Neural cell (in vitro differentiated cells): ENCODE results near the gene CDHR2. TPM values are rescaled to one million over a fixed set of nuclear protein-coding genes. Genes with fewer than 3 reads are reported as not detected.

Source experiments
- H2AFZ ChIP-seq: fragments of 200-600, 300-800 bp; sonication (generic), shearing (Covaris generic); 2 replicates; pipeline ENCODE4 v1.6.0; 2014; ENCODE audit warnings: low read depth, mild to moderate bottlenecking, antibody characterized with exemption, low read length, moderate library complexity
- H3F3A ChIP-seq: fragments of 200-600 bp; shearing (Covaris generic); 2 replicates; pipeline ENCODE4 v1.6.1; 2016; ENCODE audit warnings: mild to moderate bottlenecking, moderate library complexity, mixed read lengths, antibody characterized with exemption, low read length; ENCODE audit not compliant: insufficient read depth, poor library complexity, severe bottlenecking
- H3K27ac ChIP-seq: fragments of 200-600, 300-800 bp; sonication (generic), shearing (Covaris generic); 2 replicates; pipeline ENCODE4 v1.5.1; 2014; ENCODE audit warnings: mild to moderate bottlenecking, low read length, moderate library complexity
- H3K27me3 ChIP-seq: fragments of 300-800, 200-600 bp; sonication (generic), shearing (Covaris generic); 2 replicates; pipeline ENCODE4 v1.6.0; 2014; ENCODE audit warnings: mild to moderate bottlenecking, low read depth, low read length, moderate library complexity; ENCODE audit not compliant: insufficient read depth
- H3K36me3 ChIP-seq: fragments of 300-800, 200-600 bp; sonication (generic), shearing (Covaris generic); 2 replicates; pipeline ENCODE4 v1.5.1; 2014; ENCODE audit warnings: mild to moderate bottlenecking, antibody characterized with exemption, low read length, moderate library complexity; ENCODE audit not compliant: insufficient read depth
- H3K4me2 ChIP-seq: fragments of 300-800, 200-600 bp; sonication (generic), shearing (Covaris generic); 2 replicates; pipeline ENCODE4 v1.6.0; 2014; ENCODE audit warnings: mild to moderate bottlenecking, low read length
- H3K4me3 ChIP-seq: fragments of 300-800, 200-600 bp; sonication (generic), shearing (Covaris generic); 2 replicates; pipeline ENCODE4 v1.5.1; 2014; ENCODE audit warnings: mild to moderate bottlenecking, low read length, moderate library complexity
- H3K79me2 ChIP-seq: fragments of 200-600 bp; shearing (Covaris generic); replicated peaks from 2 replicates; pipeline ENCODE4 v1.6.0; 2014; ENCODE audit warnings: mild to moderate bottlenecking, low read length, moderate library complexity; ENCODE audit not compliant: insufficient read depth
- H3K9ac ChIP-seq: fragments of 300-800, 200-600 bp; sonication (generic), shearing (Covaris generic); 2 replicates; pipeline ENCODE4 v1.6.1; 2016; ENCODE audit warnings: mild to moderate bottlenecking, low read length, mixed read lengths
- H3K9me2 ChIP-seq: fragments of 200-600 bp; shearing (Covaris generic); 2 replicates; pipeline ENCODE4 v1.6.1; 2016; ENCODE audit warnings: mild to moderate bottlenecking, low read length, mixed read lengths; ENCODE audit not compliant: insufficient read depth
- H3K9me3 ChIP-seq: fragments of 200-600, 300-800 bp; sonication (generic), shearing (Covaris generic); 2 replicates; pipeline ENCODE4 v1.6.1; 2016; ENCODE audit warnings: mild to moderate bottlenecking, mixed run types, low read length, moderate library complexity, mixed read lengths
- H4K20me1 ChIP-seq: fragments of 200-600 bp; shearing (Covaris generic); 2 replicates; pipeline ENCODE4 v1.6.1; 2016; ENCODE audit warnings: mild to moderate bottlenecking, mixed run types; ENCODE audit not compliant: insufficient read depth
- EP300 ChIP-seq: fragments of 450-650 bp; conservative IDR thresholded peaks from 2 replicates; pipeline ENCODE4 v1.6.1; 2014; ENCODE audit warnings: antibody characterized with exemption, mild to moderate bottlenecking, moderate library complexity; ENCODE audit not compliant: poor library complexity, severe bottlenecking
- EZH2 ChIP-seq: fragments of 200-600, 300-800 bp; shearing (Covaris generic), sonication (generic); IDR thresholded peaks from 2 replicates; pipeline ENCODE4 v1.6.1; 2014; ENCODE audit warnings: antibody characterized with exemption, low read length, borderline replicate concordance, mild to moderate bottlenecking; ENCODE audit not compliant: insufficient read depth, poor library complexity, severe bottlenecking
- MXI1 ChIP-seq: fragments of 450-650 bp; conservative IDR thresholded peaks from 2 replicates; pipeline ENCODE4 v1.6.1; 2014; ENCODE audit warnings: antibody characterized with exemption, mild to moderate bottlenecking; ENCODE audit not compliant: poor library complexity, severe bottlenecking
- POLR2AphosphoS5 ChIP-seq: IDR thresholded peaks from 2 replicates; pipeline ENCODE4 v1.6.1; 2012
- RAD21 ChIP-seq: fragments of 450-650 bp; conservative IDR thresholded peaks from 2 replicates; pipeline ENCODE4 v1.6.1; 2014; ENCODE audit warnings: antibody characterized with exemption, mild to moderate bottlenecking, moderate library complexity
- REST ChIP-seq: IDR thresholded peaks from 2 replicates; pipeline ENCODE4 v1.6.1; 2012; ENCODE audit warnings: borderline replicate concordance
- SMC3 ChIP-seq: fragments of 450-650 bp; conservative IDR thresholded peaks from 2 replicates; pipeline ENCODE4 v1.6.1; 2014; ENCODE audit warnings: antibody characterized with exemption, mild to moderate bottlenecking, moderate library complexity; ENCODE audit not compliant: poor library complexity
- TAF1 ChIP-seq: IDR thresholded peaks from 2 replicates; pipeline ENCODE4 v1.6.1; 2012; ENCODE audit warnings: low read depth
- polyA plus RNA-seq: library from polyadenylated mRNA; depleted of rRNA; stranded (reverse); fragments of >200 nt; gene quantifications from 2 replicates; pipeline ENCODE4 v1.2.3, GENCODE V29; 2014
- TF ChIP-seq, protein P1 (sequence below): fragments of 450-650 bp; IDR thresholded peaks from 2 replicates; pipeline ENCODE4 v1.5.1; 2014; ENCODE audit warnings: antibody characterized with exemption, mild to moderate bottlenecking, moderate library complexity; ENCODE audit not compliant: poor library complexity, severe bottlenecking

The CDHR2 gene
- polyA plus RNA-seq, 1 donor from 2014 or later, result 1.0 TPM

- Histone ChIP-seq H2AFZ (no peak overlapping the region), H4K20me1 (no peaks in the 10 kb centered on the region), H3K4me2 (no peak overlapping the region), H3K36me3 (no peaks in the 10 kb centered on the region), H3K9me2 (no peaks in the 10 kb centered on the region), H3F3A (no peaks in the 10 kb centered on the region), H3K27ac (no peak overlapping the region), H3K4me3 (no peak overlapping the region), H3K9me3 (no peaks in the 10 kb centered on the region), H3K79me2 (no peaks in the 10 kb centered on the region), H3K9ac (no peak overlapping the region), H3K27me3 (peaks cover 40% of the 10 kb centered on the region)
- TF ChIP-seq EZH2, result peak; percentile 49
- TF ChIP-seq RAD21, result no peak
Observed at GRCh38 chr5:176620333-176620981, 71.3 kb downstream of the CDHR2 start.

DNA sequence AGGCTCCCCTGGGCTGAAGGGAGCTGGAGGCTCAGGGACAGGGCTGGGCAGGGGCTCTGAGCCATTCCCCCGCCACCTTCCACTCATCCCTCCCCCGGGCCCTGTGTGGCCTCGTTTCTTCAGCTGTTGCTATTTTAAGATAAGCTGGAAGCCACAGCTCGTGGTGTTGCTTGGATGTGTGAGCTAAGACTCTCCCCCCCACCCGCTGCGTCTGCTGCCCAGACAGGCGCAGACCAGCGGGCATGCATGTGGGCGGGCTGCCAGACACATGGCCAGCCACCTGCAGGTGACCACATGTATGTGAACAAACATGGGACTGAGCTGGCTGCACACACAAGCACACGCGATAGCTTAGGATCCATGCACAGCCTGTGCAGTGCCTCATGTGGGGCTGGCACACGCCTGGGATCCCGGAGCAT is 72.5 kb downstream of the CDHR2 start:
- H3K4me3 ChIP-seq, result no peak overlapping the region
- TF ChIP-seq EZH2 (no peak), RAD21 (no peak), POLR2AphosphoS5 (no peak), REST (no peak), MXI1 (no peak), EP300 (no peak), SMC3 (no peak), TAF1 (no peak)
- TF ChIP-seq, protein P1, sequence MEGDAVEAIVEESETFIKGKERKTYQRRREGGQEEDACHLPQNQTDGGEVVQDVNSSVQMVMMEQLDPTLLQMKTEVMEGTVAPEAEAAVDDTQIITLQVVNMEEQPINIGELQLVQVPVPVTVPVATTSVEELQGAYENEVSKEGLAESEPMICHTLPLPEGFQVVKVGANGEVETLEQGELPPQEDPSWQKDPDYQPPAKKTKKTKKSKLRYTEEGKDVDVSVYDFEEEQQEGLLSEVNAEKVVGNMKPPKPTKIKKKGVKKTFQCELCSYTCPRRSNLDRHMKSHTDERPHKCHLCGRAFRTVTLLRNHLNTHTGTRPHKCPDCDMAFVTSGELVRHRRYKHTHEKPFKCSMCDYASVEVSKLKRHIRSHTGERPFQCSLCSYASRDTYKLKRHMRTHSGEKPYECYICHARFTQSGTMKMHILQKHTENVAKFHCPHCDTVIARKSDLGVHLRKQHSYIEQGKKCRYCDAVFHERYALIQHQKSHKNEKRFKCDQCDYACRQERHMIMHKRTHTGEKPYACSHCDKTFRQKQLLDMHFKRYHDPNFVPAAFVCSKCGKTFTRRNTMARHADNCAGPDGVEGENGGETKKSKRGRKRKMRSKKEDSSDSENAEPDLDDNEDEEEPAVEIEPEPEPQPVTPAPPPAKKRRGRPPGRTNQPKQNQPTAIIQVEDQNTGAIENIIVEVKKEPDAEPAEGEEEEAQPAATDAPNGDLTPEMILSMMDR, result no peak
- no peaks in the 10 kb centered on the region for H4K20me1 ChIP-seq
- no peak overlapping the region for H3K4me2 ChIP-seq
- H3K36me3 ChIP-seq, result no peaks in the 10 kb centered on the region
- H3K27me3 ChIP-seq, result peaks cover 40% of the 10 kb centered on the region
- H3K27ac ChIP-seq, result no peak overlapping the region
- H3F3A ChIP-seq, result no peaks in the 10 kb centered on the region
- H3K9me3 ChIP-seq, result no peaks in the 10 kb centered on the region
- H3K9me2 ChIP-seq, result no peaks in the 10 kb centered on the region
- no peak overlapping the region for H3K9ac ChIP-seq
- H3K79me2 ChIP-seq, result no peaks in the 10 kb centered on the region
- no peak overlapping the region for H2AFZ ChIP-seq

- H3K36me3 ChIP-seq, result no peaks in the 10 kb centered on the region
- no peaks in the 10 kb centered on the region for H3F3A ChIP-seq
- H3K79me2 ChIP-seq, result no peaks in the 10 kb centered on the region
- no peak for TF ChIP-seq POLR2AphosphoS5
- no peak for TF ChIP-seq EZH2
- TF ChIP-seq, protein P1, result no peak
- TF ChIP-seq EP300, result no peak
- no peak for TF ChIP-seq TAF1
- no peak for TF ChIP-seq REST
- TF ChIP-seq RAD21, result no peak
- no peak for TF ChIP-seq SMC3
- TF ChIP-seq MXI1, result no peak
- no peak overlapping the region for H3K27ac ChIP-seq
- no peak overlapping the region for H3K4me2 ChIP-seq
- H3K9me3 ChIP-seq, result no peaks in the 10 kb centered on the region
- no peak overlapping the region for H3K9ac ChIP-seq
- H3K4me3 ChIP-seq, result no peak overlapping the region
- no peak overlapping the region for H2AFZ ChIP-seq
- peaks cover 48% of the 10 kb centered on the region for H3K27me3 ChIP-seq
- H3K9me2 ChIP-seq, result no peaks in the 10 kb centered on the region
- H4K20me1 ChIP-seq, result no peaks in the 10 kb centered on the region
Observed at GRCh38 chr5:176624142-176624541, 75.0 kb downstream of the CDHR2 start.
